GM23338 (cell line): ENCODE data around the gene NCBP1. TPM values are rescaled to one million over a fixed set of nuclear protein-coding genes. Genes with fewer than 3 reads are reported as not detected.

Experiments used
- ATAC-seq: fragments of 200-7000 bp; cut with Tn5 transposase; 3 replicates; pipeline ENCODE4 v1.9.1; 2020
- DNase-seq: peaks from one replicate; pipeline ENCODE4 v3.0.0-alpha.2; 2015; ENCODE audit warnings: low spot score
- H2AFZ ChIP-seq: fragments of 200-600 bp; sonication (generic); 2 replicates; pipeline ENCODE4 v1.8.0; 2016; ENCODE audit warnings: antibody characterized with exemption, mild to moderate bottlenecking, moderate library complexity
- H3F3A ChIP-seq: fragments of 200-600 bp; sonication (generic); replicated peaks from 2 replicates; pipeline ENCODE4 v1.8.0; 2017; ENCODE audit warnings: antibody characterized with exemption, mixed run types, low read depth
- H3K27ac ChIP-seq: fragments of 200-600 bp; sonication (generic); 2 replicates; pipeline ENCODE4 v1.6.1; 2016; ENCODE audit warnings: low read depth
- H3K27me3 ChIP-seq: fragments of 200-600 bp; sonication (generic); 2 replicates; pipeline ENCODE4 v1.8.0; 2016; ENCODE audit warnings: mild to moderate bottlenecking, mixed run types, moderate library complexity; ENCODE audit not compliant: insufficient read depth
- H3K36me3 ChIP-seq: fragments of 200-600 bp; sonication (generic); 2 replicates; pipeline ENCODE4 v1.8.0; 2016; ENCODE audit warnings: mild to moderate bottlenecking; ENCODE audit not compliant: insufficient read depth
- H3K4me1 ChIP-seq: fragments of 200-600 bp; sonication (generic); 2 replicates; pipeline ENCODE4 v1.8.0; 2016; ENCODE audit warnings: mild to moderate bottlenecking, moderate library complexity; ENCODE audit not compliant: insufficient read depth
- H3K4me2 ChIP-seq: fragments of 200-600 bp; sonication (generic); 2 replicates; pipeline ENCODE4 v1.7.1; 2017; ENCODE audit warnings: mixed run types
- H3K4me3 ChIP-seq: fragments of 200-600 bp; sonication (generic); 2 replicates; pipeline ENCODE4 v1.6.1; 2016; ENCODE audit warnings: mixed run types
- H3K79me2 ChIP-seq: fragments of 200-600 bp; sonication (generic); replicated peaks from 2 replicates; pipeline ENCODE4 v1.8.0; 2017; ENCODE audit warnings: mild to moderate bottlenecking; ENCODE audit not compliant: insufficient read depth
- H3K9me2 ChIP-seq: fragments of 200-600 bp; sonication (generic); 2 replicates; pipeline ENCODE4 v1.8.0; 2017; ENCODE audit not compliant: insufficient read depth
- H4K20me1 ChIP-seq: fragments of 200-600 bp; sonication (generic); replicated peaks from 2 replicates; pipeline ENCODE4 v1.8.0; 2017; ENCODE audit warnings: mild to moderate bottlenecking; ENCODE audit not compliant: insufficient read depth
- H3K27ac Mint-ChIP-seq: 2 replicates; pipeline ENCODE4 v1.8.0; 2020; ENCODE audit warnings: inconsistent platforms, mild to moderate bottlenecking, moderate library complexity, mixed read lengths
- H3K27me3 Mint-ChIP-seq: 3 replicates; pipeline ENCODE4 v1.8.0; 2022; ENCODE audit warnings: low read depth, mild to moderate bottlenecking, moderate library complexity, mixed read lengths, inconsistent platforms; ENCODE audit not compliant: insufficient read depth, poor library complexity
- H3K36me3 Mint-ChIP-seq: 3 replicates; pipeline ENCODE4 v1.8.0; 2021; ENCODE audit warnings: low read depth, mild to moderate bottlenecking, inconsistent platforms, moderate library complexity, mixed read lengths
- H3K4me1 Mint-ChIP-seq: 3 replicates; pipeline ENCODE4 v1.8.0; 2020; ENCODE audit warnings: mild to moderate bottlenecking, inconsistent platforms, mixed read lengths
- H3K4me3 Mint-ChIP-seq: 3 replicates; pipeline ENCODE4 v1.8.0; 2021; ENCODE audit warnings: moderate library complexity, mild to moderate bottlenecking, inconsistent platforms, mixed read lengths
- H3K9me3 Mint-ChIP-seq: 3 replicates; pipeline ENCODE4 v1.8.0; 2020; ENCODE audit warnings: moderate library complexity, mild to moderate bottlenecking, inconsistent platforms, mixed read lengths
- CREB1 ChIP-seq: fragments of 250-450 bp; sonication (Bioruptor Pico); IDR thresholded peaks from 2 replicates; pipeline ENCODE4 v1.5.0; 2020; ENCODE audit warnings: low read depth, mild to moderate bottlenecking, moderate library complexity
- ETS1 ChIP-seq: IDR thresholded peaks from 2 replicates; pipeline ENCODE4 v1.6.1; 2016; ENCODE audit warnings: antibody characterized with exemption
- EZH2 ChIP-seq: fragments of 200-600 bp; sonication (generic); IDR thresholded peaks from one replicate; pipeline ENCODE4 v1.8.0; 2017; ENCODE audit warnings: antibody characterized with exemption, mild to moderate bottlenecking, low read depth; ENCODE audit not compliant: unreplicated experiment
- EZH2phosphoT487 ChIP-seq: fragments of 200-600 bp; sonication (generic); IDR thresholded peaks from one replicate; pipeline ENCODE4 v1.8.1; 2018; ENCODE audit warnings: antibody characterized with exemption; ENCODE audit not compliant: unreplicated experiment
- JUNB ChIP-seq: IDR thresholded peaks from one replicate; pipeline ENCODE4 v1.6.1; 2016; ENCODE audit warnings: antibody characterized with exemption; ENCODE audit not compliant: unreplicated experiment
- NANOG ChIP-seq: IDR thresholded peaks from 2 replicates; pipeline ENCODE4 v1.6.1; 2016; ENCODE audit warnings: antibody characterized with exemption, borderline replicate concordance
- POLR2AphosphoS5 ChIP-seq: IDR thresholded peaks from 2 replicates; pipeline ENCODE4 v1.6.1; 2016; ENCODE audit warnings: antibody characterized with exemption, low read depth
- STAT1 ChIP-seq: IDR thresholded peaks from one replicate; pipeline ENCODE4 v1.6.1; 2016; ENCODE audit warnings: antibody characterized with exemption; ENCODE audit not compliant: unreplicated experiment
- ZNF114 ChIP-seq: fragments of 250-450 bp; sonication (Bioruptor Pico); IDR thresholded peaks from 2 replicates; pipeline ENCODE4 v1.5.0; 2020; ENCODE audit warnings: mild to moderate bottlenecking, moderate library complexity
- ZNF331 ChIP-seq: fragments of 250-450 bp; sonication (Bioruptor Pico); IDR thresholded peaks from 2 replicates; pipeline ENCODE4 v1.5.0; 2020; ENCODE audit warnings: low read depth, mild to moderate bottlenecking, moderate library complexity
- ZNF462 ChIP-seq: fragments of 250-450 bp; sonication (Bioruptor Pico); IDR thresholded peaks from 2 replicates; pipeline ENCODE4 v1.5.0; 2020; ENCODE audit warnings: mild to moderate bottlenecking, moderate library complexity
- polyA plus RNA-seq: library from polyadenylated mRNA; unstranded; fragments of >200 nt; fragmentation: Nextera tagmentation; extraction: Ambion mirVana; gene quantifications from 2 replicates; pipeline ENCODE4 v1.2.1, GENCODE V29; 2016
- total RNA-seq: library from RNA; depleted of rRNA; stranded (reverse); fragments of >200 nt; shearing (Covaris generic); gene quantifications from 2 replicates; pipeline ENCODE4 v1.2.3, GENCODE V29; 2014
- TF ChIP-seq, protein P1 (sequence below), 2 experiments: fragments of 200-600 bp in 1 of 2; sonication (generic) in 1 of 2; conservative IDR thresholded peaks; 2 replicates each; pipeline versions ENCODE4 v1.5.1 to v1.6.1; 2016 to 2017; ENCODE audit warnings: antibody characterized with exemption in 2 of 2, low read depth in 2 of 2, mild to moderate bottlenecking in 2 of 2, moderate library complexity in 1 of 2
- TF ChIP-seq, protein P2 (sequence below): IDR thresholded peaks from one replicate; pipeline ENCODE4 v1.6.1; 2018; ENCODE audit warnings: antibody characterized with exemption; ENCODE audit not compliant: unreplicated experiment

Gene NCBP1
- total and polyA plus RNA-seq, 2 experiments from 2014 or later, result 43.9 to 60.2 TPM

- Histone ChIP-seq H3K36me3 (peaks cover 62% of the 10 kb centered on the region), H2AFZ (no peak overlapping the region), H3K4me3 (no peak overlapping the region), H3K27ac (no peak overlapping the region), H3K4me1 (no peaks in the 10 kb centered on the region), H3K27me3 (no peaks in the 10 kb centered on the region), H3K79me2 (no peaks in the 10 kb centered on the region), H3K9me2 (no peaks in the 10 kb centered on the region), H3F3A (no peaks in the 10 kb centered on the region), H4K20me1 (no peaks in the 10 kb centered on the region; the same call in 1 of the 2 replicates), H3K4me2 (no peak overlapping the region)
- H3K27me3 Mint-ChIP-seq, result no peaks in the 10 kb centered on the region
- no peak overlapping the region for H3K27ac Mint-ChIP-seq
- ATAC-seq, result no peak
- TF ChIP-seq CREB1 (CRISPR knock-in tag) (no peak), ZNF462 (no peak), ZNF114 (no peak), NANOG (no peak), STAT1 (no peak), ZNF331 (CRISPR knock-in tag) (no peak), JUNB (no peak), EZH2phosphoT487 (no peak), POLR2AphosphoS5 (no peak), ETS1 (no peak), EZH2 (no peak)
- TF ChIP-seq, protein P1, sequence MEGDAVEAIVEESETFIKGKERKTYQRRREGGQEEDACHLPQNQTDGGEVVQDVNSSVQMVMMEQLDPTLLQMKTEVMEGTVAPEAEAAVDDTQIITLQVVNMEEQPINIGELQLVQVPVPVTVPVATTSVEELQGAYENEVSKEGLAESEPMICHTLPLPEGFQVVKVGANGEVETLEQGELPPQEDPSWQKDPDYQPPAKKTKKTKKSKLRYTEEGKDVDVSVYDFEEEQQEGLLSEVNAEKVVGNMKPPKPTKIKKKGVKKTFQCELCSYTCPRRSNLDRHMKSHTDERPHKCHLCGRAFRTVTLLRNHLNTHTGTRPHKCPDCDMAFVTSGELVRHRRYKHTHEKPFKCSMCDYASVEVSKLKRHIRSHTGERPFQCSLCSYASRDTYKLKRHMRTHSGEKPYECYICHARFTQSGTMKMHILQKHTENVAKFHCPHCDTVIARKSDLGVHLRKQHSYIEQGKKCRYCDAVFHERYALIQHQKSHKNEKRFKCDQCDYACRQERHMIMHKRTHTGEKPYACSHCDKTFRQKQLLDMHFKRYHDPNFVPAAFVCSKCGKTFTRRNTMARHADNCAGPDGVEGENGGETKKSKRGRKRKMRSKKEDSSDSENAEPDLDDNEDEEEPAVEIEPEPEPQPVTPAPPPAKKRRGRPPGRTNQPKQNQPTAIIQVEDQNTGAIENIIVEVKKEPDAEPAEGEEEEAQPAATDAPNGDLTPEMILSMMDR (conservative IDR thresholded peaks at IDR 0.05; ENCODE audit: low read depth in 2 of 2), result no peak
- TF ChIP-seq, protein P2, sequence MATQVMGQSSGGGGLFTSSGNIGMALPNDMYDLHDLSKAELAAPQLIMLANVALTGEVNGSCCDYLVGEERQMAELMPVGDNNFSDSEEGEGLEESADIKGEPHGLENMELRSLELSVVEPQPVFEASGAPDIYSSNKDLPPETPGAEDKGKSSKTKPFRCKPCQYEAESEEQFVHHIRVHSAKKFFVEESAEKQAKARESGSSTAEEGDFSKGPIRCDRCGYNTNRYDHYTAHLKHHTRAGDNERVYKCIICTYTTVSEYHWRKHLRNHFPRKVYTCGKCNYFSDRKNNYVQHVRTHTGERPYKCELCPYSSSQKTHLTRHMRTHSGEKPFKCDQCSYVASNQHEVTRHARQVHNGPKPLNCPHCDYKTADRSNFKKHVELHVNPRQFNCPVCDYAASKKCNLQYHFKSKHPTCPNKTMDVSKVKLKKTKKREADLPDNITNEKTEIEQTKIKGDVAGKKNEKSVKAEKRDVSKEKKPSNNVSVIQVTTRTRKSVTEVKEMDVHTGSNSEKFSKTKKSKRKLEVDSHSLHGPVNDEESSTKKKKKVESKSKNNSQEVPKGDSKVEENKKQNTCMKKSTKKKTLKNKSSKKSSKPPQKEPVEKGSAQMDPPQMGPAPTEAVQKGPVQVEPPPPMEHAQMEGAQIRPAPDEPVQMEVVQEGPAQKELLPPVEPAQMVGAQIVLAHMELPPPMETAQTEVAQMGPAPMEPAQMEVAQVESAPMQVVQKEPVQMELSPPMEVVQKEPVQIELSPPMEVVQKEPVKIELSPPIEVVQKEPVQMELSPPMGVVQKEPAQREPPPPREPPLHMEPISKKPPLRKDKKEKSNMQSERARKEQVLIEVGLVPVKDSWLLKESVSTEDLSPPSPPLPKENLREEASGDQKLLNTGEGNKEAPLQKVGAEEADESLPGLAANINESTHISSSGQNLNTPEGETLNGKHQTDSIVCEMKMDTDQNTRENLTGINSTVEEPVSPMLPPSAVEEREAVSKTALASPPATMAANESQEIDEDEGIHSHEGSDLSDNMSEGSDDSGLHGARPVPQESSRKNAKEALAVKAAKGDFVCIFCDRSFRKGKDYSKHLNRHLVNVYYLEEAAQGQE, result no peak
- H3K36me3 Mint-ChIP-seq, result peaks cover 83% of the 10 kb centered on the region
- DNase-seq, result no peak
- H3K4me1 Mint-ChIP-seq, result no peaks in the 10 kb centered on the region
- H3K4me3 Mint-ChIP-seq, result no peak overlapping the region
- H3K9me3 Mint-ChIP-seq, result no peaks in the 10 kb centered on the region
Observed at GRCh38 chr9:97666907-97667686, 33.5 kb downstream of the NCBP1 start.
